ENCODE data around the gene BDKRB1. TPM values are rescaled to one million over a fixed set of nuclear protein-coding genes. Genes with fewer than 3 reads are reported as not detected.

Gene BDKRB1
- total RNA-seq, 1 experiment from 2014 or later: not detected

GRCh38 chr14:96286251-96286650 is 30.2 kb downstream of the BDKRB1 start:
- H3K4me1 ChIP-seq (ENCODE audit: control insufficient read depth, insufficient read depth, low read length): no peaks in the 10 kb centered on the region
- in situ Hi-C loops (cut with HindIII; ENCODE audit: low pct_unique_long_range_greater_than_20kb, low sequenced_read_pairs): no loop called here
- H3K36me3 ChIP-seq (ENCODE audit: control insufficient read depth, insufficient read depth, low read length): no peaks in the 10 kb centered on the region; the same call in none of the 2 replicates
- H3K9me3 ChIP-seq (ENCODE audit: control insufficient read depth, insufficient read depth, low read depth, low read length): no peaks in the 10 kb centered on the region
- ChIA-PET CTCF (no interaction called here), POLR2A (no interaction called here)
- BruUV-seq (replicated peaks): no TSS peak
- H3K27ac ChIP-seq (ENCODE audit: low read length): no peak overlapping the region
- no peaks in the 10 kb centered on the region for H3K27me3 ChIP-seq (ENCODE audit: control insufficient read depth, insufficient read depth, low read length)
- TF ChIP-seq TCF7L2 (IDR thresholded peaks at IDR 0.05; ENCODE audit: low read depth, low read length) (no peak), SIN3A (IDR thresholded peaks at IDR 0.05; ENCODE audit: borderline replicate concordance, insufficient read depth, low read depth, low read length) (no peak), POLR2AphosphoS5 (IDR thresholded peaks at IDR 0.05; ENCODE audit: low read depth, low read length) (no peak)
- TF ChIP-seq, protein P1, sequence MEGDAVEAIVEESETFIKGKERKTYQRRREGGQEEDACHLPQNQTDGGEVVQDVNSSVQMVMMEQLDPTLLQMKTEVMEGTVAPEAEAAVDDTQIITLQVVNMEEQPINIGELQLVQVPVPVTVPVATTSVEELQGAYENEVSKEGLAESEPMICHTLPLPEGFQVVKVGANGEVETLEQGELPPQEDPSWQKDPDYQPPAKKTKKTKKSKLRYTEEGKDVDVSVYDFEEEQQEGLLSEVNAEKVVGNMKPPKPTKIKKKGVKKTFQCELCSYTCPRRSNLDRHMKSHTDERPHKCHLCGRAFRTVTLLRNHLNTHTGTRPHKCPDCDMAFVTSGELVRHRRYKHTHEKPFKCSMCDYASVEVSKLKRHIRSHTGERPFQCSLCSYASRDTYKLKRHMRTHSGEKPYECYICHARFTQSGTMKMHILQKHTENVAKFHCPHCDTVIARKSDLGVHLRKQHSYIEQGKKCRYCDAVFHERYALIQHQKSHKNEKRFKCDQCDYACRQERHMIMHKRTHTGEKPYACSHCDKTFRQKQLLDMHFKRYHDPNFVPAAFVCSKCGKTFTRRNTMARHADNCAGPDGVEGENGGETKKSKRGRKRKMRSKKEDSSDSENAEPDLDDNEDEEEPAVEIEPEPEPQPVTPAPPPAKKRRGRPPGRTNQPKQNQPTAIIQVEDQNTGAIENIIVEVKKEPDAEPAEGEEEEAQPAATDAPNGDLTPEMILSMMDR (IDR thresholded peaks at IDR 0.05): no peak
- TF ChIP-seq, protein P2, sequence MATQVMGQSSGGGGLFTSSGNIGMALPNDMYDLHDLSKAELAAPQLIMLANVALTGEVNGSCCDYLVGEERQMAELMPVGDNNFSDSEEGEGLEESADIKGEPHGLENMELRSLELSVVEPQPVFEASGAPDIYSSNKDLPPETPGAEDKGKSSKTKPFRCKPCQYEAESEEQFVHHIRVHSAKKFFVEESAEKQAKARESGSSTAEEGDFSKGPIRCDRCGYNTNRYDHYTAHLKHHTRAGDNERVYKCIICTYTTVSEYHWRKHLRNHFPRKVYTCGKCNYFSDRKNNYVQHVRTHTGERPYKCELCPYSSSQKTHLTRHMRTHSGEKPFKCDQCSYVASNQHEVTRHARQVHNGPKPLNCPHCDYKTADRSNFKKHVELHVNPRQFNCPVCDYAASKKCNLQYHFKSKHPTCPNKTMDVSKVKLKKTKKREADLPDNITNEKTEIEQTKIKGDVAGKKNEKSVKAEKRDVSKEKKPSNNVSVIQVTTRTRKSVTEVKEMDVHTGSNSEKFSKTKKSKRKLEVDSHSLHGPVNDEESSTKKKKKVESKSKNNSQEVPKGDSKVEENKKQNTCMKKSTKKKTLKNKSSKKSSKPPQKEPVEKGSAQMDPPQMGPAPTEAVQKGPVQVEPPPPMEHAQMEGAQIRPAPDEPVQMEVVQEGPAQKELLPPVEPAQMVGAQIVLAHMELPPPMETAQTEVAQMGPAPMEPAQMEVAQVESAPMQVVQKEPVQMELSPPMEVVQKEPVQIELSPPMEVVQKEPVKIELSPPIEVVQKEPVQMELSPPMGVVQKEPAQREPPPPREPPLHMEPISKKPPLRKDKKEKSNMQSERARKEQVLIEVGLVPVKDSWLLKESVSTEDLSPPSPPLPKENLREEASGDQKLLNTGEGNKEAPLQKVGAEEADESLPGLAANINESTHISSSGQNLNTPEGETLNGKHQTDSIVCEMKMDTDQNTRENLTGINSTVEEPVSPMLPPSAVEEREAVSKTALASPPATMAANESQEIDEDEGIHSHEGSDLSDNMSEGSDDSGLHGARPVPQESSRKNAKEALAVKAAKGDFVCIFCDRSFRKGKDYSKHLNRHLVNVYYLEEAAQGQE (IDR thresholded peaks at IDR 0.05; ENCODE audit: insufficient read depth in 1 of 2, low read depth in 2 of 2, low read length in 1 of 2): no peak
- intact Hi-C loops (cut with micrococcal nuclease; ENCODE audit: unreplicated experiment): no loop called here
- ATAC-seq (no peak), DNase-seq (ENCODE audit: low read depth, low spot score) (no peak)
- no peak overlapping the region for H3K4me3 ChIP-seq (ENCODE audit: low read depth in 2 of 2, low read length in 2 of 2)

- Histone ChIP-seq H3K27ac (ENCODE audit: low read length) (no peak overlapping the region), H3K27me3 (ENCODE audit: control insufficient read depth, insufficient read depth, low read length) (no peaks in the 10 kb centered on the region), H3K4me3 (ENCODE audit: low read depth in 2 of 2, low read length in 2 of 2) (no peak overlapping the region), H3K36me3 (ENCODE audit: control insufficient read depth, insufficient read depth, low read length) (peaks cover 3% of the 10 kb centered on the region), H3K9me3 (ENCODE audit: control insufficient read depth, insufficient read depth, low read depth, low read length) (no peaks in the 10 kb centered on the region), H3K4me1 (ENCODE audit: control insufficient read depth, insufficient read depth, low read length) (no peaks in the 10 kb centered on the region)
- intact Hi-C loops (cut with micrococcal nuclease; ENCODE audit: unreplicated experiment) (no loop called here), in situ Hi-C loops (cut with HindIII; ENCODE audit: low pct_unique_long_range_greater_than_20kb, low sequenced_read_pairs) (no loop called here)
- no peak for DNase-seq (ENCODE audit: low read depth, low spot score)
- ATAC-seq: no peak
- ChIA-PET CTCF (no interaction called here), POLR2A (interaction anchor here (0.7 kb wide), 1 partner anchor 249 kb away, joined by 9 read pairs; no protein-coding TSS in a partner anchor)
- no TSS peak for BruUV-seq (replicated peaks)
- TF ChIP-seq TCF7L2 (IDR thresholded peaks at IDR 0.05; ENCODE audit: low read depth, low read length) (no peak), SIN3A (IDR thresholded peaks at IDR 0.05; ENCODE audit: borderline replicate concordance, insufficient read depth, low read depth, low read length) (no peak), POLR2AphosphoS5 (IDR thresholded peaks at IDR 0.05; ENCODE audit: low read depth, low read length) (no peak)
- TF ChIP-seq, protein P1 (IDR thresholded peaks at IDR 0.05): no peak
- TF ChIP-seq, protein P2 (IDR thresholded peaks at IDR 0.05; ENCODE audit: insufficient read depth in 1 of 2, low read depth in 2 of 2, low read length in 1 of 2): no peak
Measured at GRCh38 chr14:96287856-96288255, 31.8 kb downstream of the BDKRB1 start.
